HG03060 (cell line): ENCODE results near the gene IGSF9.

Source experiments
- ATAC-seq: cut with Tn5 transposase; IDR thresholded peaks from one replicate; pipeline ENCODE4 v1.9.1; 2021; ENCODE audit warnings: low read depth, moderate number of reproducible peaks; ENCODE audit not compliant: unreplicated experiment

The IGSF9 gene

DNA sequence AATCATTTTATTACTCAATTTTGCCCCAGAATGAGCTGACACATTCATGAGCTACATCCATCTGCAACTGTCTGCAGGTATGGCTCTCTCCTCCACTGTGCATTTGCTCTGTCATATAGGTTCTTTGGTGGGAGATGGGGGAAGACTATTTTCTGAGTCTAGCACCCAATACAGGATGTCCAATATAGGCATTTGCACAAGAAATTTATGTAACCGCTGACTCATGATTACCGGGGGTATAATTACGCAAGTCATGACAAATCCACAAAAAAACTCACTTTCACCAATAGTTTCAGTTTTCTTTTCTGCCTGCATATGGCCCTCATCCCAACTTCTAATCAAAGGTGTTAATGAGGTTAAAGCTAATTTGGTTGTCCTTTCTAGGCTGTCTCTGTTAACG is 65.4 kb downstream of the IGSF9 start:
- ATAC-seq = no peak

DNA sequence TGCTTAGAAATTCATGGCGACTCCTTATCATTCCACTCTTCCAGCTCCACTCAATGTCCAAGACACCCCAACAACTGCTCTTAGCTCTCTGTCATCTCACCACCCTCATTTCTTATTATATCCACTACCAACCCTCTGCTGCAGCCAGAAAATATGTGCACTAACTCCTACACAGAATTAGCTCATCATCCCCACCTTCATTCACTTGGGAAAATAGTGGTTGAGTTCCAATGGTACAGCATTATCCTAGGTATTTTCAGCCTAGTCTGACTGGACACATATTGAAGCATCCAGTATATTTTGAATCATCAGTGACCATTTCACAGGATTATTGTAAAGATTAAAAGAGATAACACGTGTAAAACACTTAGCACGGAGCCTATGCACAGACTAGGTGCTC is 66.3 kb downstream of the IGSF9 start:
- no peak for ATAC-seq

DNA sequence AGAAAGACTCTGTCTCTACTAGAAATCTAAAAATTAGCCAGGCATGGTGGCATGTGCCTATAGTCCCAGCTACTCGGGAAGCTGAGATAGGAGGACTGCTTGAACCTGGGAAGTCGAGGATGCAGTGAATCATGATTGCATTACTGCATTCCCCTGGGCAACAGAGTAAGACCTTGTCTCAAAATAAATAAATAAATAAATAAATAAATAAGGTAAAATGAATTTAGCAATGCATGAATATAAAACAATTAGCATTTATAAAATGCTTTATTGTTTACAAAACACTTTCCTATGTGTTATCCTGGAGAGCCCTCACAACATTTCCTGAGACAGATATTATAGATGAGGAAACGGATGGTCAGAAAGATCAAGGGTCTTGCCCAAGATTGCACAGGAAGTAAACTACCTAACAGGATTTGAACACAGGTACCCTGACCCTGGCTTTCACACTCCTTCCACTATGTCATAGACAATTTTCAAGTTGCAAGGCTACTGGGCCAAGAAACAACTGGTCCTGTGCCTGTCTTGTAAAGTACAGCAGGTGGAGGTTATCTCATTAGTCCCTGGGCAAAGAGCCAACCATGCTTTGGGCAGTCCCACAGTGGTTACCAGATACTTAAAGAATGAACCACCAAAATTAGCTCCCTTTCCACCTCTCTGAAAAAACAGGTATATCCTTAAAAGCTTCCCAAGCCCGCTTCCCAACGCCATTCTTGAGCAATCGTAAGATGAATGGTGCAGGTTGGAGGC is 67.5 kb downstream of the IGSF9 start:
- no peak for ATAC-seq
